Thyroid gland (tissue), 4 donors: ENCODE data around the gene COL21A1. TPM values are rescaled to one million over a fixed set of nuclear protein-coding genes. Genes with fewer than 3 reads are reported as not detected.

ENCODE experiments used
- DNase-seq, 2 donors: peaks; one replicate each; pipeline ENCODE4 v3.0.0-alpha.2; 2019
- H3K27ac ChIP-seq, 3 donors: fragments of 200-600 bp; sonication (generic); 1 replicate in 2 of 3; 2 replicates in 1 of 3; pipeline ENCODE4 v1.5.1; 2016 to 2019; ENCODE audit warnings: mild to moderate bottlenecking in 1 of 3, moderate library complexity in 1 of 3
- H3K27me3 ChIP-seq: fragments of 200-600 bp; sonication (generic); one replicate; pipeline ENCODE4 v1.5.1; 2019
- H3K36me3 ChIP-seq, 2 donors: fragments of 200-600 bp; sonication (generic); one replicate each; pipeline ENCODE4 v1.5.1; 2016 to 2019
- H3K4me1 ChIP-seq, 2 donors: fragments of 200-600 bp; sonication (generic); one replicate each; pipeline ENCODE4 v1.5.1; 2017 to 2019
- H3K4me3 ChIP-seq, 3 donors: fragments of 200-600 bp; sonication (generic); replicated peaks in 1 of 3; 1 replicate in 2 of 3; 2 replicates in 1 of 3; pipeline ENCODE4 v1.5.1; 2016; ENCODE audit warnings: mild to moderate bottlenecking in 1 of 3
- H3K9me3 ChIP-seq: fragments of 200-600 bp; sonication (generic); one replicate; pipeline ENCODE4 v1.5.1; 2017
- CTCF ChIP-seq, 6 experiments: fragments of 200-600 bp in 3 of 6; fragments of 450-650 bp in 3 of 6; sonication (generic) in 3 of 6; IDR thresholded peaks; one replicate each; pipeline ENCODE4 v1.5.1; 2016 to 2019; ENCODE audit warnings: antibody characterized with exemption in 6 of 6, mild to moderate bottlenecking in 2 of 6, inconsistent platforms in 1 of 6, moderate library complexity in 1 of 6
- POLR2A ChIP-seq, 2 donors: fragments of 450-650 bp; IDR thresholded peaks; one replicate each; pipeline ENCODE4 v1.6.1; 2017; ENCODE audit warnings: antibody characterized with exemption in 2 of 2, mild to moderate bottlenecking in 2 of 2, moderate library complexity in 1 of 2
- WGBS, 2 donors: methylation state at CpG; one replicate each; pipeline ENCODE4 v1.1.5; 2017; 5-methylcytosine and 5-hydroxymethylcytosine counted together
- intact Hi-C: fragments of 100-400 bp; cut with DNase I; formaldehyde crosslinking; loops from one replicate; pipeline ENCODE4 v1.15.1; 2023
- total RNA-seq, 4 donors: library from RNA; depleted of rRNA; stranded (reverse); fragments of >200 nt; gene quantifications; one replicate each; pipeline ENCODE4 v1.2.3, GENCODE V29; 2016

COL21A1 gene
- total RNA-seq, 4 donors from 2014 or later: 1.6 to 8.8 (median 3.0) TPM

GRCh38 chr6:56147766-56148165 lies 99.6 kb downstream of the COL21A1 start:
- Histone ChIP-seq H3K9me3 (no peaks in the 10 kb centered on the region), H3K36me3 (no peaks in the 10 kb centered on the region), H3K4me1 (no peaks in the 10 kb centered on the region), H3K4me3 (no peak overlapping the region), H3K27ac (no peak overlapping the region), H3K27me3 (no peaks in the 10 kb centered on the region)
- no peak for DNase-seq
- WGBS, 2 donors: 71 to 90% methylated on average over 2 of the region's 2 CpGs
- intact Hi-C loops: no loop called here
- TF ChIP-seq POLR2A (IDR thresholded peaks at IDR 0.05) (no peak), CTCF (IDR thresholded peaks at IDR 0.05) (no peak)

GRCh38 chr6:56146086-56146485 lies 101.3 kb downstream of the COL21A1 start:
- 59 to 70% methylated on average over 1 of the region's 1 CpG for WGBS, 2 donors
- intact Hi-C loops: no loop called here

GRCh38 chr6:56145616-56146015 lies 101.8 kb downstream of the COL21A1 start:
- no peaks in the 10 kb centered on the region for H3K36me3 ChIP-seq
- H3K4me3 ChIP-seq: no peak overlapping the region
- WGBS, 2 donors: 24 to 30% methylated on average over 1 of the region's 1 CpG
- intact Hi-C loops: no loop called here
- no peaks in the 10 kb centered on the region for H3K4me1 ChIP-seq
- H3K27ac ChIP-seq: no peak overlapping the region
- no peak for TF ChIP-seq CTCF (IDR thresholded peaks at IDR 0.05)
- no peak for TF ChIP-seq POLR2A (IDR thresholded peaks at IDR 0.05)
- no peaks in the 10 kb centered on the region for H3K27me3 ChIP-seq
- no peaks in the 10 kb centered on the region for H3K9me3 ChIP-seq
- no peak for DNase-seq

More at GRCh38 chr6:56146086-56146485, 101.3 kb downstream of the COL21A1 start:
- TF ChIP-seq POLR2A (IDR thresholded peaks at IDR 0.05) (no peak), CTCF (IDR thresholded peaks at IDR 0.05) (no peak)
- Histone ChIP-seq H3K4me3 (no peak overlapping the region), H3K9me3 (no peaks in the 10 kb centered on the region), H3K36me3 (no peaks in the 10 kb centered on the region), H3K27me3 (no peaks in the 10 kb centered on the region), H3K4me1 (no peaks in the 10 kb centered on the region), H3K27ac (no peak overlapping the region)
- no peak for DNase-seq

- H3K36me3 ChIP-seq: no peaks in the 10 kb centered on the region
- DNase-seq: no peak
- intact Hi-C loops: no loop called here
- no peaks in the 10 kb centered on the region for H3K9me3 ChIP-seq
- H3K27ac ChIP-seq: no peak overlapping the region
- 88 to 91% methylated on average over 4 of the region's 4 CpGs for WGBS, 2 donors
- H3K4me3 ChIP-seq: no peak overlapping the region
- TF ChIP-seq CTCF (IDR thresholded peaks at IDR 0.05): no peak
- no peak for TF ChIP-seq POLR2A (IDR thresholded peaks at IDR 0.05)
- no peaks in the 10 kb centered on the region for H3K27me3 ChIP-seq
- H3K4me1 ChIP-seq: no peaks in the 10 kb centered on the region
Observed at GRCh38 chr6:56144538-56145324, 102.6 kb downstream of the COL21A1 start.

GRCh38 chr6:56143796-56144195 lies 103.6 kb downstream of the COL21A1 start:
- no peaks in the 10 kb centered on the region for H3K36me3 ChIP-seq
- 74 to 80% methylated on average over 2 of the region's 2 CpGs for WGBS, 2 donors
- H3K27ac ChIP-seq: no peak overlapping the region
- no peaks in the 10 kb centered on the region for H3K4me1 ChIP-seq
- H3K4me3 ChIP-seq: no peak overlapping the region
- DNase-seq: no peak
- intact Hi-C loops: no loop called here
- TF ChIP-seq POLR2A (IDR thresholded peaks at IDR 0.05) (no peak), CTCF (IDR thresholded peaks at IDR 0.05) (no peak)
- no peaks in the 10 kb centered on the region for H3K27me3 ChIP-seq
- H3K9me3 ChIP-seq: no peaks in the 10 kb centered on the region
